SK-N-SH (cell line): Measurements from ENCODE around the gene PSMD6. TPM values are rescaled to one million over a fixed set of nuclear protein-coding genes. Genes with fewer than 3 reads are reported as not detected.
A peak's percentile ranks its signal among the peaks of the same experiment; 100 is the strongest.

Experiments used
- CTCF ChIA-PET: fragments of 300-600, 350-600 bp; formaldehyde crosslinking; extraction: SDS; loops from one replicate; lab custom pipeline; 2021; lab: Yijun Ruan, JAX
- POLR2A ChIA-PET: fragments of 350-600 bp; sonication (Branson Sonifier 250); formaldehyde crosslinking; extraction: SDS; loops from one replicate; lab custom pipeline; 2020; ENCODE audit warnings: antibody characterized with exemption, inconsistent platforms; lab: Yijun Ruan, JAX
- DNase-seq: peaks from one replicate; pipeline ENCODE4 v3.0.0; 2012
- H2AFZ ChIP-seq: fragments of 200-600 bp; sonication (generic); 2 replicates; pipeline ENCODE4 v1.8.1; 2016; ENCODE audit warnings: antibody characterized with exemption, mild to moderate bottlenecking, low read depth
- H3F3A ChIP-seq: fragments of 200-600 bp; sonication (generic); replicated peaks from 2 replicates; pipeline ENCODE3; 2016; ENCODE audit warnings: antibody characterized with exemption, mild to moderate bottlenecking; ENCODE audit not compliant: insufficient read depth
- H3K27ac ChIP-seq, 2 experiments: fragments of 200-500 bp in 1 of 2; fragments of 200-600 bp in 1 of 2; sonication (Bioruptor generic) in 1 of 2; sonication (generic), shearing (Covaris generic) in 1 of 2; 2 replicates each; pipeline versions ENCODE4 v1.5.1 to v1.6.1; 2014 to 2016; ENCODE audit warnings: low read depth in 2 of 2, inconsistent platforms in 1 of 2, low read length in 1 of 2, mild to moderate bottlenecking in 1 of 2, mixed read lengths in 1 of 2
- H3K27me3 ChIP-seq: fragments of 200-600 bp; sonication (generic), shearing (Covaris generic); 2 replicates; pipeline ENCODE4 v1.6.1; 2016; ENCODE audit warnings: mixed run types; ENCODE audit not compliant: insufficient read depth
- H3K36me3 ChIP-seq, 2 experiments: fragments of 200-500 bp in 1 of 2; fragments of 200-600 bp in 1 of 2; sonication (Bioruptor generic) in 1 of 2; sonication (generic) in 1 of 2; replicated peaks in 1 of 2; 2 replicates each; pipeline versions ENCODE3 to v1.5.1; 2014 to 2016; ENCODE audit warnings: low read length in 1 of 2, mild to moderate bottlenecking in 1 of 2; ENCODE audit not compliant: insufficient read depth in 2 of 2, control insufficient read depth in 1 of 2
- H3K4me1 ChIP-seq, 2 experiments: fragments of 200-500 bp in 1 of 2; fragments of 200-600 bp in 1 of 2; sonication (Bioruptor generic) in 1 of 2; sonication (generic), shearing (Covaris generic) in 1 of 2; 2 replicates each; pipeline versions ENCODE4 v1.5.1 to v1.6.1; 2014 to 2016; ENCODE audit warnings: low read depth in 1 of 2, low read length in 1 of 2, mixed run types in 1 of 2; ENCODE audit not compliant: insufficient read depth in 2 of 2, control insufficient read depth in 1 of 2
- H3K4me2 ChIP-seq: fragments of 200-600 bp; sonication (generic), shearing (Covaris generic); 2 replicates; pipeline ENCODE4 v1.6.1; 2017; ENCODE audit warnings: mixed run types
- H3K4me3 ChIP-seq, 2 experiments: fragments of 200-500 bp in 1 of 2; fragments of 200-600 bp in 1 of 2; sonication (Bioruptor generic) in 1 of 2; sonication (generic), shearing (Covaris generic) in 1 of 2; 2 replicates each; pipeline versions ENCODE4 v1.5.1 to v1.8.1; 2014 to 2016; ENCODE audit warnings: low read depth in 2 of 2, inconsistent platforms in 1 of 2, low read length in 1 of 2, mild to moderate bottlenecking in 1 of 2, mixed read lengths in 1 of 2, moderate library complexity in 1 of 2
- H3K79me2 ChIP-seq: fragments of 200-600 bp; sonication (generic); 2 replicates; pipeline ENCODE4 v1.8.1; 2017; ENCODE audit warnings: mild to moderate bottlenecking; ENCODE audit not compliant: insufficient read depth
- H3K9ac ChIP-seq: fragments of 200-600 bp; sonication (generic); 2 replicates; pipeline ENCODE4 v1.6.1; 2017; ENCODE audit warnings: mixed run types
- H3K9me2 ChIP-seq: fragments of 200-600 bp; sonication (generic); 2 replicates; pipeline ENCODE4 v1.6.1; 2017; ENCODE audit warnings: mixed run types
- H3K9me3 ChIP-seq: fragments of 200-600 bp; sonication (generic); 2 replicates; pipeline ENCODE4 v1.6.1; 2017; ENCODE audit warnings: mixed run types, mild to moderate bottlenecking, moderate library complexity
- H4K20me1 ChIP-seq: fragments of 200-600 bp; sonication (generic); 2 replicates; pipeline ENCODE4 v1.6.1; 2017; ENCODE audit warnings: mild to moderate bottlenecking, mixed run types; ENCODE audit not compliant: insufficient read depth
- CHD2 ChIP-seq: fragments of 150-350 bp; IDR thresholded peaks from 2 replicates; pipeline ENCODE4 v1.6.1; 2018; ENCODE audit warnings: low read length; ENCODE audit not compliant: partially characterized antibody
- FOXJ3 ChIP-seq: sonication (generic); formaldehyde crosslinking; IDR thresholded peaks from 2 replicates; pipeline ENCODE4 v1.5.1; 2020; ENCODE audit warnings: mild to moderate bottlenecking, missing genetic modification reagents
- FOXM1 ChIP-seq: IDR thresholded peaks from 2 replicates; pipeline ENCODE4 v1.4.0; 2012; ENCODE audit warnings: low read depth, mild to moderate bottlenecking
- GABPA ChIP-seq: IDR thresholded peaks from 2 replicates; pipeline ENCODE4 v1.4.0; 2012; ENCODE audit warnings: low read depth, mild to moderate bottlenecking
- GATA2 ChIP-seq: sonication (generic); formaldehyde crosslinking; IDR thresholded peaks from 2 replicates; pipeline ENCODE4 v1.5.0; 2020; ENCODE audit warnings: mild to moderate bottlenecking, missing genetic modification reagents
- JUND ChIP-seq: IDR thresholded peaks from 2 replicates; pipeline ENCODE4 v1.4.0; 2012
- NFIC ChIP-seq: IDR thresholded peaks from 2 replicates; pipeline ENCODE4 v1.4.0; 2012; ENCODE audit warnings: borderline replicate concordance
- NRF1 ChIP-seq: IDR thresholded peaks from 2 replicates; pipeline ENCODE4 v1.6.1; 2012; ENCODE audit warnings: low read depth, mild to moderate bottlenecking, low read length
- POLR2AphosphoS5 ChIP-seq: IDR thresholded peaks from 2 replicates; pipeline ENCODE4 v1.6.1; 2012; ENCODE audit warnings: low read depth, low read length
- RCOR1 ChIP-seq: fragments of 150-350 bp; IDR thresholded peaks from 2 replicates; pipeline ENCODE4 v1.6.1; 2017; ENCODE audit warnings: antibody characterized with exemption, low read length
- SIN3A ChIP-seq: IDR thresholded peaks from 2 replicates; pipeline ENCODE4 v1.6.1; 2012; ENCODE audit warnings: low read depth, mild to moderate bottlenecking, low read length, moderate library complexity, borderline replicate concordance
- SMC3 ChIP-seq: IDR thresholded peaks from 2 replicates; pipeline ENCODE4 v1.6.1; 2012; ENCODE audit warnings: low read depth, low read length, improper control_type of control experiment
- WGBS: methylation state at CpG from one replicate; pipeline ENCODE4 v1.1.6; 2017; ENCODE audit warnings: low lambda C conversion rate; 5-methylcytosine and 5-hydroxymethylcytosine counted together
- polyA plus RNA-seq, 3 experiments: library from polyadenylated mRNA; depleted of rRNA; stranded (reverse); fragments of >200 nt; gene quantifications; 2 replicates each; pipeline ENCODE4 v1.2.3, GENCODE V29; 2012
- TF ChIP-seq, protein P1 (sequence below): IDR thresholded peaks from 2 replicates; pipeline ENCODE4; 2012
- TF ChIP-seq, protein P2 (sequence below): fragments of 200-600 bp; sonication (generic); IDR thresholded peaks from 2 replicates; pipeline ENCODE4 v1.6.1; 2017; ENCODE audit warnings: antibody characterized with exemption, mild to moderate bottlenecking, moderate library complexity
- TF ChIP-seq, protein P3 (sequence below): fragments of 150-350 bp; IDR thresholded peaks from 2 replicates; pipeline ENCODE4 v1.6.1; 2016; ENCODE audit warnings: mild to moderate bottlenecking, low read depth, low read length
- TF ChIP-seq, protein P4 (sequence below): IDR thresholded peaks from 2 replicates; pipeline ENCODE4 v1.4.0; 2012; ENCODE audit warnings: low read depth, borderline replicate concordance
- TF ChIP-seq, protein P5 (sequence below): fragments of 150-350 bp; IDR thresholded peaks from 2 replicates; pipeline ENCODE4 v1.6.1; 2017; ENCODE audit warnings: antibody characterized with exemption, low read length, low read depth, borderline replicate concordance
- TF ChIP-seq, protein P6 (sequence below): IDR thresholded peaks from 2 replicates; pipeline ENCODE4 v1.4.0; 2012; ENCODE audit warnings: low read depth, borderline replicate concordance

The PSMD6 gene
- polyA plus RNA-seq, 1 of the 3 experiments (the other 2 are of a cell fraction): 90.3 TPM

DNA sequence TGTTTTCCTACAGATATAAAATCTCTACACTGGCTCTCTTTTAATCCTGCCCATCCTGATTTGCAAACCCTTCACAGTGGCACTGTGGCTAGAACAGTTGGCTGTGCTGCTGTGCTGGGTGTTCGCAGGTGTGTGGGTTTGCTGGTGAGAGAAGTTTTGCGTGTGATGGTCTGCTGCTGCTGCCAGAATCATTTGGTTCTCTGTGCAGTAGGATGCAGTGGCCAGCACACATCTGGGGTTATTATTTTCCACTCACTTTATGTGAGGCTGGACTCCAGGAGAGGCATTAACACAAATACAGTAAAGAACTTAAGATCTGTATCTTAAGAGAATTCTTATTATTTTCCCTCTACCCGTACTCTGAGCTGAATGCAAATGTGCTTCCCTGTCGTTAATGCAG lies 16.0 kb upstream of the PSMD6 start:
- no peaks in the 10 kb centered on the region for H3K9me3 ChIP-seq
- H3K27ac ChIP-seq: no peak overlapping the region
- H3K9ac ChIP-seq: no peak overlapping the region
- no peak overlapping the region for H3K4me2 ChIP-seq
- no peaks in the 10 kb centered on the region for H4K20me1 ChIP-seq
- peak; percentile 24 for DNase-seq
- WGBS: 65% methylated on average over 4 of the region's 4 CpGs
- H3K4me1 ChIP-seq: peaks cover 0 to 10% of the 10 kb centered on the region in 2 experiments; a peak in 2 of 4 replicates
- H3K4me3 ChIP-seq: no peak overlapping the region
- H2AFZ ChIP-seq: no peak overlapping the region
- no peak for TF ChIP-seq SMC3
- TF ChIP-seq, protein P1, sequence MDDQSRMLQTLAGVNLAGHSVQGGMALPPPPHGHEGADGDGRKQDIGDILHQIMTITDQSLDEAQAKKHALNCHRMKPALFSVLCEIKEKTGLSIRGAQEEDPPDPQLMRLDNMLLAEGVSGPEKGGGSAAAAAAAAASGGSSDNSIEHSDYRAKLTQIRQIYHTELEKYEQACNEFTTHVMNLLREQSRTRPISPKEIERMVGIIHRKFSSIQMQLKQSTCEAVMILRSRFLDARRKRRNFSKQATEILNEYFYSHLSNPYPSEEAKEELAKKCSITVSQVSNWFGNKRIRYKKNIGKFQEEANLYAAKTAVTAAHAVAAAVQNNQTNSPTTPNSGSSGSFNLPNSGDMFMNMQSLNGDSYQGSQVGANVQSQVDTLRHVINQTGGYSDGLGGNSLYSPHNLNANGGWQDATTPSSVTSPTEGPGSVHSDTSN: no peak
- no peak for TF ChIP-seq SIN3A
- no peak for TF ChIP-seq FOXJ3 (CRISPR knock-in tag)
- TF ChIP-seq RCOR1: no peak
- TF ChIP-seq NRF1: no peak
- TF ChIP-seq GATA2: no peak
- TF ChIP-seq, protein P2, sequence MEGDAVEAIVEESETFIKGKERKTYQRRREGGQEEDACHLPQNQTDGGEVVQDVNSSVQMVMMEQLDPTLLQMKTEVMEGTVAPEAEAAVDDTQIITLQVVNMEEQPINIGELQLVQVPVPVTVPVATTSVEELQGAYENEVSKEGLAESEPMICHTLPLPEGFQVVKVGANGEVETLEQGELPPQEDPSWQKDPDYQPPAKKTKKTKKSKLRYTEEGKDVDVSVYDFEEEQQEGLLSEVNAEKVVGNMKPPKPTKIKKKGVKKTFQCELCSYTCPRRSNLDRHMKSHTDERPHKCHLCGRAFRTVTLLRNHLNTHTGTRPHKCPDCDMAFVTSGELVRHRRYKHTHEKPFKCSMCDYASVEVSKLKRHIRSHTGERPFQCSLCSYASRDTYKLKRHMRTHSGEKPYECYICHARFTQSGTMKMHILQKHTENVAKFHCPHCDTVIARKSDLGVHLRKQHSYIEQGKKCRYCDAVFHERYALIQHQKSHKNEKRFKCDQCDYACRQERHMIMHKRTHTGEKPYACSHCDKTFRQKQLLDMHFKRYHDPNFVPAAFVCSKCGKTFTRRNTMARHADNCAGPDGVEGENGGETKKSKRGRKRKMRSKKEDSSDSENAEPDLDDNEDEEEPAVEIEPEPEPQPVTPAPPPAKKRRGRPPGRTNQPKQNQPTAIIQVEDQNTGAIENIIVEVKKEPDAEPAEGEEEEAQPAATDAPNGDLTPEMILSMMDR: no peak
- no peak for TF ChIP-seq FOXM1
- TF ChIP-seq, protein P3, sequence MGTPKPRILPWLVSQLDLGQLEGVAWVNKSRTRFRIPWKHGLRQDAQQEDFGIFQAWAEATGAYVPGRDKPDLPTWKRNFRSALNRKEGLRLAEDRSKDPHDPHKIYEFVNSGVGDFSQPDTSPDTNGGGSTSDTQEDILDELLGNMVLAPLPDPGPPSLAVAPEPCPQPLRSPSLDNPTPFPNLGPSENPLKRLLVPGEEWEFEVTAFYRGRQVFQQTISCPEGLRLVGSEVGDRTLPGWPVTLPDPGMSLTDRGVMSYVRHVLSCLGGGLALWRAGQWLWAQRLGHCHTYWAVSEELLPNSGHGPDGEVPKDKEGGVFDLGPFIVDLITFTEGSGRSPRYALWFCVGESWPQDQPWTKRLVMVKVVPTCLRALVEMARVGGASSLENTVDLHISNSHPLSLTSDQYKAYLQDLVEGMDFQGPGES: no peak
- TF ChIP-seq JUND: no peak
- TF ChIP-seq NFIC: no peak
- no peak for TF ChIP-seq CHD2
- TF ChIP-seq, protein P4, sequence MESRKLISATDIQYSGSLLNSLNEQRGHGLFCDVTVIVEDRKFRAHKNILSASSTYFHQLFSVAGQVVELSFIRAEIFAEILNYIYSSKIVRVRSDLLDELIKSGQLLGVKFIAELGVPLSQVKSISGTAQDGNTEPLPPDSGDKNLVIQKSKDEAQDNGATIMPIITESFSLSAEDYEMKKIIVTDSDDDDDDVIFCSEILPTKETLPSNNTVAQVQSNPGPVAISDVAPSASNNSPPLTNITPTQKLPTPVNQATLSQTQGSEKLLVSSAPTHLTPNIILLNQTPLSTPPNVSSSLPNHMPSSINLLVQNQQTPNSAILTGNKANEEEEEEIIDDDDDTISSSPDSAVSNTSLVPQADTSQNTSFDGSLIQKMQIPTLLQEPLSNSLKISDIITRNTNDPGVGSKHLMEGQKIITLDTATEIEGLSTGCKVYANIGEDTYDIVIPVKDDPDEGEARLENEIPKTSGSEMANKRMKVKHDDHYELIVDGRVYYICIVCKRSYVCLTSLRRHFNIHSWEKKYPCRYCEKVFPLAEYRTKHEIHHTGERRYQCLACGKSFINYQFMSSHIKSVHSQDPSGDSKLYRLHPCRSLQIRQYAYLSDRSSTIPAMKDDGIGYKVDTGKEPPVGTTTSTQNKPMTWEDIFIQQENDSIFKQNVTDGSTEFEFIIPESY: no peak
- TF ChIP-seq GABPA: no peak
- TF ChIP-seq, protein P5, sequence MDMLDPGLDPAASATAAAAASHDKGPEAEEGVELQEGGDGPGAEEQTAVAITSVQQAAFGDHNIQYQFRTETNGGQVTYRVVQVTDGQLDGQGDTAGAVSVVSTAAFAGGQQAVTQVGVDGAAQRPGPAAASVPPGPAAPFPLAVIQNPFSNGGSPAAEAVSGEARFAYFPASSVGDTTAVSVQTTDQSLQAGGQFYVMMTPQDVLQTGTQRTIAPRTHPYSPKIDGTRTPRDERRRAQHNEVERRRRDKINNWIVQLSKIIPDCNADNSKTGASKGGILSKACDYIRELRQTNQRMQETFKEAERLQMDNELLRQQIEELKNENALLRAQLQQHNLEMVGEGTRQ: no peak
- TF ChIP-seq, protein P6, sequence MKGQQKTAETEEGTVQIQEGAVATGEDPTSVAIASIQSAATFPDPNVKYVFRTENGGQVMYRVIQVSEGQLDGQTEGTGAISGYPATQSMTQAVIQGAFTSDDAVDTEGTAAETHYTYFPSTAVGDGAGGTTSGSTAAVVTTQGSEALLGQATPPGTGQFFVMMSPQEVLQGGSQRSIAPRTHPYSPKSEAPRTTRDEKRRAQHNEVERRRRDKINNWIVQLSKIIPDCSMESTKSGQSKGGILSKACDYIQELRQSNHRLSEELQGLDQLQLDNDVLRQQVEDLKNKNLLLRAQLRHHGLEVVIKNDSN: no peak
- TF ChIP-seq POLR2AphosphoS5: no peak
- TF ChIP-seq, all 33 proteins: peak for 0
- Histone ChIP-seq H3F3A (no peaks in the 10 kb centered on the region), H3K79me2 (no peaks in the 10 kb centered on the region), H3K27me3 (no peaks in the 10 kb centered on the region), H3K9me2 (no peaks in the 10 kb centered on the region), H3K36me3 (no peaks in the 10 kb centered on the region)
- POLR2A ChIA-PET: no interaction called here
- CTCF ChIA-PET: interaction anchor here (0.7 to 5.1 kb wide), 7 partner anchors 8 to 445 kb away, joined by 3 to 32 read pairs (median 7); no protein-coding TSS in a partner anchor
